Measurements from ENCODE around the gene BEST4.

Gene BEST4

GRCh38 chr1:44803312-44804095, 15.5 kb upstream of the BEST4 start:
- peak overlapping the region; percentile 95 for H3K18ac ChIP-seq (ENCODE audit: low read length)
- no peak overlapping the region for H3K4me3 ChIP-seq (ENCODE audit: low read length in 2 of 2)
- H3K79me1 ChIP-seq (ENCODE audit: low read depth, low read length): peaks cover 6% of the 10 kb centered on the region
- no peak overlapping the region for H3K4me2 ChIP-seq (ENCODE audit: insufficient read depth, low read length, poor library complexity, severe bottlenecking)
- H2BK5ac ChIP-seq (ENCODE audit: low read length): peak overlapping the region; percentile 88
- no peak overlapping the region for H4K91ac ChIP-seq (ENCODE audit: low read depth, low read length, poor library complexity)
- H3K4me1 ChIP-seq (ENCODE audit: control insufficient read depth in 2 of 2, insufficient read depth in 1 of 2, low read depth in 1 of 2, low read length in 2 of 2): peaks cover 38 to 39% of the 10 kb centered on the region in 2 donors
- peak overlapping the region; percentile 32 for H3K14ac ChIP-seq (ENCODE audit: low read length)
- H3K27me3 ChIP-seq (ENCODE audit: control insufficient read depth in 3 of 3, insufficient read depth in 3 of 3, low read depth in 1 of 3, low read length in 3 of 3): no peaks in the 10 kb centered on the region
- peak overlapping the region; percentile 96 for H2BK12ac ChIP-seq (ENCODE audit: low read length)
- WGBS, 2 donors (ENCODE audit: extremely low coverage in 2 of 2, insufficient read length in 2 of 2, insufficient replicate concordance in 1 of 2): no CpG with 5 or more reads among the region's 13 CpGs
- peaks cover 22 to 41% of the 10 kb centered on the region in 2 donors for H3K36me3 ChIP-seq (replicated peaks in 1 of 2; ENCODE audit: control insufficient read depth in 2 of 2, insufficient read depth in 2 of 2, low read length in 2 of 2)
- H2BK120ac ChIP-seq (ENCODE audit: low read depth, low read length): peak overlapping the region; percentile 83
- no peak overlapping the region for H4K8ac ChIP-seq (ENCODE audit: low read depth, low read length)
- no peak for DNase-seq (ENCODE audit: low spot score)
- peak overlapping the region; percentile 32 for H3K9ac ChIP-seq (ENCODE audit: low read depth, low read length, poor library complexity)
- peak overlapping the region; percentile 100 for H2AK5ac ChIP-seq (ENCODE audit: low read depth, low read length)
- peak overlapping the region; percentile 44 for H3K23ac ChIP-seq (ENCODE audit: low read depth, low read length, poor library complexity)
- H2BK15ac ChIP-seq (ENCODE audit: low read length): peak overlapping the region; percentile 92
- no peak overlapping the region for H2AFZ ChIP-seq (ENCODE audit: low read length)
- no peaks in the 10 kb centered on the region for H3K9me3 ChIP-seq (replicated peaks in 1 of 2; ENCODE audit: control insufficient read depth in 2 of 2, insufficient read depth in 1 of 2, low read depth in 1 of 2, low read length in 2 of 2)
- peak overlapping the region; percentile 81 for H3K27ac ChIP-seq (replicated peaks; ENCODE audit: low read length)
- peak overlapping the region; percentile 14 for H3K4ac ChIP-seq (ENCODE audit: low read length)

GRCh38 chr1:44803062-44803311, 15.0 kb upstream of the BEST4 start:
- Histone ChIP-seq H3K14ac (ENCODE audit: low read length) (peak overlapping the region; percentile 32), H3K79me1 (ENCODE audit: low read depth, low read length) (peaks cover 6% of the 10 kb centered on the region), H3K36me3 (replicated peaks in 1 of 2; ENCODE audit: control insufficient read depth in 2 of 2, insufficient read depth in 2 of 2, low read length in 2 of 2) (peaks cover 22 to 41% of the 10 kb centered on the region in 2 donors), H2BK15ac (ENCODE audit: low read length) (peak overlapping the region; percentile 92), H3K9me3 (replicated peaks in 1 of 2; ENCODE audit: control insufficient read depth in 2 of 2, insufficient read depth in 1 of 2, low read depth in 1 of 2, low read length in 2 of 2) (no peaks in the 10 kb centered on the region), H3K4me2 (ENCODE audit: insufficient read depth, low read length, poor library complexity, severe bottlenecking) (peak overlapping the region; percentile 47), H2AK5ac (ENCODE audit: low read depth, low read length) (peak overlapping the region; percentile 100), H3K4me1 (ENCODE audit: control insufficient read depth in 2 of 2, insufficient read depth in 1 of 2, low read depth in 1 of 2, low read length in 2 of 2) (peaks cover 35 to 36% of the 10 kb centered on the region in 2 donors), H3K9ac (ENCODE audit: low read depth, low read length, poor library complexity) (peak overlapping the region; percentile 32), H3K4ac (ENCODE audit: low read length) (peak overlapping the region; percentile 8), H3K27ac (replicated peaks; ENCODE audit: low read length) (peak overlapping the region; percentile 81), H4K91ac (ENCODE audit: low read depth, low read length, poor library complexity) (no peak overlapping the region), H4K8ac (ENCODE audit: low read depth, low read length) (no peak overlapping the region), H3K23ac (ENCODE audit: low read depth, low read length, poor library complexity) (peak overlapping the region; percentile 46), H3K4me3 (ENCODE audit: low read length in 2 of 2) (no peak overlapping the region), H3K27me3 (ENCODE audit: control insufficient read depth in 3 of 3, insufficient read depth in 3 of 3, low read depth in 1 of 3, low read length in 3 of 3) (no peaks in the 10 kb centered on the region), H2BK120ac (ENCODE audit: low read depth, low read length) (peak overlapping the region; percentile 83), H2BK5ac (ENCODE audit: low read length) (peak overlapping the region; percentile 88), H3K18ac (ENCODE audit: low read length) (peak overlapping the region; percentile 95), H2BK12ac (ENCODE audit: low read length) (peak overlapping the region; percentile 76), H2AFZ (ENCODE audit: low read length) (no peak overlapping the region)
- WGBS, 2 donors (ENCODE audit: extremely low coverage in 2 of 2, insufficient read length in 2 of 2, insufficient replicate concordance in 1 of 2): no CpG with 5 or more reads among the region's 9 CpGs
- no peak for DNase-seq (ENCODE audit: low spot score)

GRCh38 chr1:44802306-44803061, 14.5 kb upstream of the BEST4 start:
- H3K14ac ChIP-seq (ENCODE audit: low read length): peak overlapping the region; percentile 32
- peak overlapping the region; percentile 47 for H3K4me2 ChIP-seq (ENCODE audit: insufficient read depth, low read length, poor library complexity, severe bottlenecking)
- peaks cover 30 to 32% of the 10 kb centered on the region in 2 donors for H3K4me1 ChIP-seq (ENCODE audit: control insufficient read depth in 2 of 2, insufficient read depth in 1 of 2, low read depth in 1 of 2, low read length in 2 of 2)
- peak overlapping the region; percentile 73 for H3K9ac ChIP-seq (ENCODE audit: low read depth, low read length, poor library complexity)
- peak overlapping the region in 1 of 2 donors; percentile 30 for H3K4me3 ChIP-seq (ENCODE audit: low read length in 2 of 2)
- DNase-seq (ENCODE audit: low spot score): peak; percentile 84
- H2BK5ac ChIP-seq (ENCODE audit: low read length): peak overlapping the region; percentile 88
- H4K8ac ChIP-seq (ENCODE audit: low read depth, low read length): no peak overlapping the region
- peak overlapping the region; percentile 95 for H3K18ac ChIP-seq (ENCODE audit: low read length)
- H3K9me3 ChIP-seq (replicated peaks in 1 of 2; ENCODE audit: control insufficient read depth in 2 of 2, insufficient read depth in 1 of 2, low read depth in 1 of 2, low read length in 2 of 2): no peaks in the 10 kb centered on the region
- H3K79me1 ChIP-seq (ENCODE audit: low read depth, low read length): peaks cover 6% of the 10 kb centered on the region
- no peak overlapping the region for H4K91ac ChIP-seq (ENCODE audit: low read depth, low read length, poor library complexity)
- H3K4ac ChIP-seq (ENCODE audit: low read length): peak overlapping the region; percentile 8
- H3K27ac ChIP-seq (replicated peaks; ENCODE audit: low read length): peak overlapping the region; percentile 81
- WGBS, 2 donors (ENCODE audit: extremely low coverage in 2 of 2, insufficient read length in 2 of 2, insufficient replicate concordance in 1 of 2): no CpG with 5 or more reads among the region's 13 CpGs
- peak overlapping the region; percentile 92 for H2BK15ac ChIP-seq (ENCODE audit: low read length)
- H2AK5ac ChIP-seq (ENCODE audit: low read depth, low read length): peak overlapping the region; percentile 100
- no peaks in the 10 kb centered on the region for H3K27me3 ChIP-seq (ENCODE audit: control insufficient read depth in 3 of 3, insufficient read depth in 3 of 3, low read depth in 1 of 3, low read length in 3 of 3)
- H3K23ac ChIP-seq (ENCODE audit: low read depth, low read length, poor library complexity): peak overlapping the region; percentile 46
- H3K36me3 ChIP-seq (replicated peaks in 1 of 2; ENCODE audit: control insufficient read depth in 2 of 2, insufficient read depth in 2 of 2, low read length in 2 of 2): peaks cover 22 to 41% of the 10 kb centered on the region in 2 donors
- H2AFZ ChIP-seq (ENCODE audit: low read length): no peak overlapping the region
- peak overlapping the region; percentile 76 for H2BK12ac ChIP-seq (ENCODE audit: low read length)
- H2BK120ac ChIP-seq (ENCODE audit: low read depth, low read length): peak overlapping the region; percentile 83

Measured in neuronal stem cell (in vitro differentiated cells).